ENCODE data around the gene IL11. TPM values are rescaled to one million over a fixed set of nuclear protein-coding genes. Genes with fewer than 3 reads are reported as not detected.

IL11 gene
- polyA plus RNA-seq, 1 donor from 2014 or later = not detected

GRCh38 chr19:55369653-55370304 lies 484 bp downstream of the IL11 start:
- peak overlapping the region in 3 of 4 donors; percentile 50 to 90 (median 76) for H3K4me3 Mint-ChIP-seq
- H3K4me1 Mint-ChIP-seq = peaks cover 0 to 9% (median 7%) of the 10 kb centered on the region in 3 donors
- no peak overlapping the region for H3K27ac Mint-ChIP-seq
- peaks cover 0 to 4% (median 0%) of the 10 kb centered on the region in 3 donors for H3K9me3 Mint-ChIP-seq
- H3K27me3 Mint-ChIP-seq = peaks cover 29% of the 10 kb centered on the region
- no peaks in the 10 kb centered on the region for H3K36me3 Mint-ChIP-seq

- peaks cover 0 to 4% (median 0%) of the 10 kb centered on the region in 3 donors for H3K9me3 Mint-ChIP-seq
- H3K4me3 Mint-ChIP-seq = peak overlapping the region in 1 of 4 donors; percentile 68
- H3K27me3 Mint-ChIP-seq = peaks cover 28% of the 10 kb centered on the region
- H3K27ac Mint-ChIP-seq = no peak overlapping the region
- peaks cover 0 to 9% (median 7%) of the 10 kb centered on the region in 3 donors for H3K4me1 Mint-ChIP-seq
- no peaks in the 10 kb centered on the region for H3K36me3 Mint-ChIP-seq
These were observed 1.3 kb downstream of the IL11 start for GRCh38 chr19:55368701-55369563.

GRCh38 chr19:55368106-55368505 lies 2.2 kb downstream of the IL11 start:
- Mint-ChIP-seq H3K36me3 (no peaks in the 10 kb centered on the region), H3K27me3 (peaks cover 24% of the 10 kb centered on the region), H3K4me3 (peak overlapping the region in 2 of 4 donors; percentile 17 to 60), H3K4me1 (peaks cover 0 to 7% (median 4%) of the 10 kb centered on the region in 3 donors), H3K27ac (no peak overlapping the region), H3K9me3 (peaks cover 0 to 4% (median 0%) of the 10 kb centered on the region in 3 donors)

GRCh38 chr19:55366790-55367189 lies 3.5 kb downstream of the IL11 start:
- Mint-ChIP-seq H3K4me3 (no peak overlapping the region), H3K4me1 (peaks cover 0 to 7% (median 4%) of the 10 kb centered on the region in 3 donors), H3K9me3 (peaks cover 0 to 2% (median 0%) of the 10 kb centered on the region in 3 donors), H3K27ac (peak overlapping the region in 1 of 3 donors; percentile 65), H3K36me3 (no peaks in the 10 kb centered on the region), H3K27me3 (peaks cover 20% of the 10 kb centered on the region)

- peaks cover 0 to 2% (median 0%) of the 10 kb centered on the region in 3 donors for H3K9me3 Mint-ChIP-seq
- peak overlapping the region in 1 of 3 donors; percentile 31 for H3K27ac Mint-ChIP-seq
- H3K4me3 Mint-ChIP-seq = no peak overlapping the region
- H3K4me1 Mint-ChIP-seq = peaks cover 0 to 5% (median 4%) of the 10 kb centered on the region in 3 donors
- peaks cover 18% of the 10 kb centered on the region for H3K27me3 Mint-ChIP-seq
- no peaks in the 10 kb centered on the region for H3K36me3 Mint-ChIP-seq
These were observed 4.3 kb downstream of the IL11 start for GRCh38 chr19:55365964-55366363.

- H3K9me3 Mint-ChIP-seq = peaks cover 0 to 2% (median 0%) of the 10 kb centered on the region in 3 donors
- H3K27ac Mint-ChIP-seq = no peak overlapping the region
- H3K4me3 Mint-ChIP-seq = no peak overlapping the region
- no peaks in the 10 kb centered on the region for H3K36me3 Mint-ChIP-seq
- H3K27me3 Mint-ChIP-seq = peaks cover 16% of the 10 kb centered on the region
- H3K4me1 Mint-ChIP-seq = peaks cover 0 to 4% (median 2%) of the 10 kb centered on the region in 3 donors
These were observed 5.0 kb downstream of the IL11 start for GRCh38 chr19:55365245-55365644.

- peak within 1 kb of the TSS in 1 of 4 donors; percentile 54 for H3K4me3 Mint-ChIP-seq
- H3K9me3 Mint-ChIP-seq = no peaks in the 10 kb centered on the region
- no peaks in the 10 kb centered on the region for H3K36me3 Mint-ChIP-seq
- peaks cover 12% of the 10 kb centered on the region for H3K27me3 Mint-ChIP-seq
- H3K27ac Mint-ChIP-seq = no peak within 1 kb of the TSS
- H3K4me1 Mint-ChIP-seq = no peaks in the 10 kb centered on the region
These were observed 7.1 kb downstream of the IL11 start, which contains the start of gene GARIN5B for GRCh38 chr19:55362990-55363716. TSS of gene GARIN5B (minus strand) at chr19:55363260. CDS start at chr19:55363066, 194 bp downstream.

- Mint-ChIP-seq H3K27me3 (peaks cover 10% of the 10 kb centered on the region), H3K4me1 (no peaks in the 10 kb centered on the region), H3K27ac (no peak overlapping the region), H3K9me3 (peaks cover 0 to 2% (median 0%) of the 10 kb centered on the region in 3 donors), H3K4me3 (peak overlapping the region in 1 of 4 donors; percentile 54), H3K36me3 (peaks cover 2% of the 10 kb centered on the region)
These were observed 7.9 kb downstream of the IL11 start for GRCh38 chr19:55362174-55362989.

- H3K27me3 Mint-ChIP-seq = peaks cover 19% of the 10 kb centered on the region
- no peak overlapping the region for H3K27ac Mint-ChIP-seq
- H3K4me3 Mint-ChIP-seq = no peak overlapping the region
- H3K4me1 Mint-ChIP-seq = no peaks in the 10 kb centered on the region
- peaks cover 2% of the 10 kb centered on the region for H3K36me3 Mint-ChIP-seq
- H3K9me3 Mint-ChIP-seq = peaks cover 0 to 2% (median 0%) of the 10 kb centered on the region in 3 donors
These were observed 9.4 kb downstream of the IL11 start for GRCh38 chr19:55360902-55361301.

- Mint-ChIP-seq H3K4me3 (no peak overlapping the region), H3K27ac (no peak overlapping the region), H3K36me3 (peaks cover 2% of the 10 kb centered on the region), H3K9me3 (peaks cover 0 to 2% (median 0%) of the 10 kb centered on the region in 3 donors), H3K27me3 (peaks cover 22% of the 10 kb centered on the region), H3K4me1 (no peaks in the 10 kb centered on the region)
These were observed 11.0 kb downstream of the IL11 start for GRCh38 chr19:55358943-55359908.

- H3K27me3 Mint-ChIP-seq = peaks cover 24% of the 10 kb centered on the region
- H3K9me3 Mint-ChIP-seq = peaks cover 0 to 2% (median 0%) of the 10 kb centered on the region in 3 donors
- peaks cover 2% of the 10 kb centered on the region for H3K36me3 Mint-ChIP-seq
- H3K27ac Mint-ChIP-seq = no peak overlapping the region
- H3K4me1 Mint-ChIP-seq = peaks cover 0 to under 1% (median 0%) of the 10 kb centered on the region in 3 donors
- H3K4me3 Mint-ChIP-seq = no peak overlapping the region
These were observed 11.8 kb downstream of the IL11 start for GRCh38 chr19:55358493-55358892.

- Mint-ChIP-seq H3K27ac (no peak overlapping the region), H3K27me3 (peaks cover 46% of the 10 kb centered on the region), H3K9me3 (peaks cover 0 to 5% (median 0%) of the 10 kb centered on the region in 3 donors)
These were observed 14.9 kb downstream of the IL11 start for GRCh38 chr19:55355213-55355821.

More at GRCh38 chr19:55355213-55355821, 14.9 kb downstream of the IL11 start:
- H3K4me1 Mint-ChIP-seq = peaks cover 4 to 9% (median 5%) of the 10 kb centered on the region in 3 donors
- H3K36me3 Mint-ChIP-seq = peaks cover 2% of the 10 kb centered on the region
- H3K4me3 Mint-ChIP-seq = no peak overlapping the region

Data from IgD-negative memory B cell (primary cell).